Adrenal gland (tissue), 12 donors: ENCODE results near the gene GRK1. TPM values are rescaled to one million over a fixed set of nuclear protein-coding genes. Genes with fewer than 3 reads are reported as not detected.

Experiments used
- DNase-seq, 7 donors: peaks; one replicate each; pipeline ENCODE4 v3.0.0-alpha.2; 2019 to 2020
- H3K27ac ChIP-seq, 5 donors: fragments of 200-600 bp; sonication (generic) in 4 of 5; 1 replicate in 3 of 5; 2 replicates in 2 of 5; pipeline versions ENCODE4 v1.5.1 to v1.8.0; 2016 to 2020; ENCODE audit warnings: mild to moderate bottlenecking in 1 of 5
- H3K27me3 ChIP-seq: fragments of 200-600 bp; 2 replicates; pipeline ENCODE4 v1.8.0; 2021
- H3K36me3 ChIP-seq, 2 donors: fragments of 200-600 bp; replicated peaks in 1 of 2; 1 replicate in 1 of 2; 2 replicates in 1 of 2; pipeline versions ENCODE4 v1.5.1 to v1.8.0; 2018 to 2022
- H3K4me1 ChIP-seq, 2 donors: fragments of 200-600 bp; replicated peaks in 1 of 2; 1 replicate in 1 of 2; 2 replicates in 1 of 2; pipeline versions ENCODE4 v1.5.1 to v1.8.0; 2018 to 2021
- H3K4me3 ChIP-seq, 4 donors: fragments of 200-600 bp; sonication (generic) in 3 of 4; one replicate each; pipeline ENCODE4 v1.5.1; 2016 to 2018
- H3K9me3 ChIP-seq, 3 donors: fragments of 200-600 bp; sonication (generic) in 1 of 3; replicated peaks in 1 of 3; 1 replicate in 2 of 3; 2 replicates in 1 of 3; pipeline versions ENCODE4 v1.5.1 to v1.8.0; 2016 to 2021
- CTCF ChIP-seq, 6 experiments: fragments of 450-650 bp in 4 of 6; fragments of 200-600 bp in 2 of 6; sonication (generic) in 1 of 6; IDR thresholded peaks; 1 replicate in 5 of 6; 2 replicates in 1 of 6; pipeline versions ENCODE4 v1.5.1 to v1.8.0; 2016 to 2021; ENCODE audit warnings: antibody characterized with exemption in 6 of 6, mild to moderate bottlenecking in 2 of 6, moderate library complexity in 1 of 6
- POLR2A ChIP-seq, 2 donors: fragments of 450-650 bp; IDR thresholded peaks; one replicate each; pipeline ENCODE4 v1.6.1; 2017; ENCODE audit warnings: antibody characterized with exemption in 2 of 2, mild to moderate bottlenecking in 2 of 2, moderate library complexity in 1 of 2
- WGBS, 4 donors: extraction: QIAGEN DNeasy Blood & Tissue Kit in 2 of 4; methylation state at CpG; one replicate each; pipeline versions ENCODE4 v1.1.5 to v1.1.7; 2013 to 2017; 5-methylcytosine and 5-hydroxymethylcytosine counted together
- intact Hi-C, 2 donors: fragments of 100-400 bp; cut with DNase I; formaldehyde crosslinking; loops; one replicate each; pipeline versions ENCODE4 v1.14.1 to v1.15.0; 2022 to 2023
- polyA plus RNA-seq, 3 donors: library from polyadenylated mRNA; stranded (reverse); fragments of 200-250 nt in 2 of 3; fragments of 350-450 nt in 1 of 3; fragmentation: Illumina TruSeq in 1 of 3; extraction: RNeasy Lipid Tissue Mini Kit (QIAGEN cat#74804) in 1 of 3; gene quantifications; one replicate each; pipeline ENCODE4 v1.2.3, GENCODE V29; 2013 to 2014
- total RNA-seq, 9 donors: library from RNA; depleted of rRNA in 4 of 9; stranded (reverse); fragments of >200 nt in 4 of 9; fragments of 120-200 nt in 1 of 9; fragmentation: NEBNext Ultra II Directional in 1 of 9; extraction: Animal tissue kit (Norgen Biotek cat#: 25700) in 1 of 9; gene quantifications; one replicate each; pipeline versions ENCODE4 v1.1.0 to v1.2.4, GENCODE V29; 2013 to 2023
- donor health status: healthy with polysubstance abuse.
- donor health status: Bipolar disorder and iron deficiency.
- donor health status: DM: yes; HTN: yes; CAD: no.
- donor health status: DM: no; HTN: no; CAD: no.
- donor health status: DM: no; HTN: no; CAD: no.
- donor health status: DM: yes; HTN: yes; CAD: no.

The GRK1 gene
- total and polyA plus RNA-seq, 12 donors = 0.04 to 0.38 (median 0.22) TPM; not detected in 9

GRCh38 chr13:113638173-113638746 is 28.8 kb upstream of the GRK1 start:
- no peak overlapping the region for H3K27ac ChIP-seq

GRCh38 chr13:113638806-113639205 is 28.2 kb upstream of the GRK1 start:
- no peak for TF ChIP-seq CTCF (IDR thresholded peaks at IDR 0.05)
- TF ChIP-seq POLR2A (IDR thresholded peaks at IDR 0.05) = no peak
- no peak overlapping the region for H3K27ac ChIP-seq
- H3K4me3 ChIP-seq = no peak overlapping the region
- WGBS, 4 donors = 89 to 99% (median 96%) methylated on average over 8 of the region's 8 CpGs
- H3K9me3 ChIP-seq = no peaks in the 10 kb centered on the region
- DNase-seq = peak in 2 of 7 donors; percentile 2 to 5
- intact Hi-C loops = no loop called here
- peaks cover 0 to 45% of the 10 kb centered on the region in 2 donors for H3K36me3 ChIP-seq
- H3K4me1 ChIP-seq = no peaks in the 10 kb centered on the region
- no peaks in the 10 kb centered on the region for H3K27me3 ChIP-seq

More at GRCh38 chr13:113638173-113638746, 28.8 kb upstream of the GRK1 start:
- WGBS, 4 donors = 96 to 98% (median 97%) methylated on average over 37 of the region's 37 CpGs
- Histone ChIP-seq H3K27me3 (no peaks in the 10 kb centered on the region), H3K4me1 (no peaks in the 10 kb centered on the region), H3K36me3 (peaks cover 0 to 51% of the 10 kb centered on the region in 2 donors), H3K4me3 (no peak overlapping the region), H3K9me3 (no peaks in the 10 kb centered on the region)
- intact Hi-C loops = no loop called here
- TF ChIP-seq POLR2A (IDR thresholded peaks at IDR 0.05) = no peak
- TF ChIP-seq CTCF (IDR thresholded peaks at IDR 0.05) = no peak
- DNase-seq = peak in 2 of 7 donors; percentile 0 to 7

- TF ChIP-seq POLR2A (IDR thresholded peaks at IDR 0.05) = no peak
- no peak for TF ChIP-seq CTCF (IDR thresholded peaks at IDR 0.05)
- Histone ChIP-seq H3K36me3 (peaks cover 0 to 37% of the 10 kb centered on the region in 2 donors), H3K4me3 (no peak overlapping the region), H3K27ac (no peak overlapping the region), H3K4me1 (no peaks in the 10 kb centered on the region), H3K27me3 (no peaks in the 10 kb centered on the region), H3K9me3 (no peaks in the 10 kb centered on the region)
- WGBS, 4 donors = 95 to 98% (median 96%) methylated on average over 21 to 27 of the region's 27 CpGs
- peak in 3 of 7 donors; percentile 5 to 35 (median 14) for DNase-seq
- intact Hi-C loops = no loop called here
Observed at GRCh38 chr13:113639616-113640262, 27.3 kb upstream of the GRK1 start.

DNA sequence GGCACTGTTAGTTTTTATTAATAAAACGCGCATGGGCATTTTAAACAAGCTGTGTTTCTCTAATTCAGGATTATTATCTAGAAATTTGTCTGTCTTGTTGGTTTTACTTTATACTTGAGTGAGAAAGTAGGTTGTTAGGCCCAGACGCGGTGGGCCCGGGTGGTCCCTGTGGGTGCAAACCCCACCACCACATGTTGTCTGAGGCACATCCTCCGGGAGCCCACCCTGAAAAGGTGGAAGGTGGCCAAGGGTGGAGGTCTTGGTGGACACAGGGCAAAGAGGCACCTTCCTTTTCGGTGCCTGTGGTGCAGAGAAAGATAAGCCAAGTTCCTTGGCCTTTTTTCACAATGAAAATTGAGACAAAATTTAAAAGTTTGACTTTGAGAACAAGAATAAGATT is 25.6 kb upstream of the GRK1 start:
- intact Hi-C loops = no loop called here
- Histone ChIP-seq H3K36me3 (peaks cover 0 to 21% of the 10 kb centered on the region in 2 donors), H3K4me3 (no peak overlapping the region), H3K9me3 (no peaks in the 10 kb centered on the region), H3K4me1 (no peaks in the 10 kb centered on the region), H3K27ac (no peak overlapping the region), H3K27me3 (no peaks in the 10 kb centered on the region)
- WGBS, 4 donors = 86 to 96% (median 93%) methylated on average over 7 of the region's 7 CpGs
- TF ChIP-seq POLR2A (IDR thresholded peaks at IDR 0.05) (no peak), CTCF (IDR thresholded peaks at IDR 0.05) (no peak)
- DNase-seq = peak in 1 of 7 donors; percentile 1
